ENCODE results near the gene ZNRF1. TPM values are rescaled to one million over a fixed set of nuclear protein-coding genes. Genes with fewer than 3 reads are reported as not detected.
"Not testable (repeated sequence)": the region's sequence is repeated elsewhere in the genome, so short reads cannot be mapped to it uniquely, and the experiment has no call there.

ZNRF1 gene
- total RNA-seq, 3 donors from 2014 or later: 29.9 to 42.7 (median 39.3) TPM

GRCh38 chr16:75088934-75089333, 90.1 kb downstream of the ZNRF1 start:
- H3K4me1 ChIP-seq (ENCODE audit: low read depth): peaks cover 17% of the 10 kb centered on the region
- peak in 1 of 3 donors; percentile 11 for DNase-seq
- H3K4me3 ChIP-seq: no peak overlapping the region
- intact Hi-C loops (cut with DNase I, micrococcal nuclease): no loop called here
- no peaks in the 10 kb centered on the region for H3K9me3 ChIP-seq
- ATAC-seq: no peak
- no peak for TF ChIP-seq CTCF (IDR thresholded peaks at IDR 0.05)
- no peaks in the 10 kb centered on the region for H3K36me3 ChIP-seq (ENCODE audit: low read depth)

GRCh38 chr16:75089486-75090202, 90.8 kb downstream of the ZNRF1 start:
- H3K4me1 ChIP-seq (ENCODE audit: low read depth): peaks cover 17% of the 10 kb centered on the region
- ATAC-seq (no peak), DNase-seq (no peak)
- no peak for TF ChIP-seq CTCF (IDR thresholded peaks at IDR 0.05)
- H3K9me3 ChIP-seq: no peaks in the 10 kb centered on the region
- no peak overlapping the region for H3K4me3 ChIP-seq
- intact Hi-C loops (cut with DNase I, micrococcal nuclease): no loop called here
- no peaks in the 10 kb centered on the region for H3K36me3 ChIP-seq (ENCODE audit: low read depth)

GRCh38 chr16:75090899-75091298, 92.1 kb downstream of the ZNRF1 start:
- ATAC-seq (peak; percentile 36), DNase-seq (peak in 1 of 3 donors; percentile 13)
- H3K9me3 ChIP-seq; intact Hi-C loops (cut with DNase I, micrococcal nuclease); H3K4me3 ChIP-seq; H3K36me3 ChIP-seq (ENCODE audit: low read depth): not testable (repeated sequence)
- H3K4me1 ChIP-seq (ENCODE audit: low read depth): peaks cover 17% of the 10 kb centered on the region

GRCh38 chr16:75091619-75092018, 92.8 kb downstream of the ZNRF1 start:
- peak in 1 of 3 donors; percentile 24 for DNase-seq
- H3K4me3 ChIP-seq; ATAC-seq; H3K9me3 ChIP-seq; H3K36me3 ChIP-seq (ENCODE audit: low read depth); intact Hi-C loops (cut with DNase I, micrococcal nuclease): not testable (repeated sequence)
- peaks cover 21% of the 10 kb centered on the region for H3K4me1 ChIP-seq (ENCODE audit: low read depth)

- H3K4me1 ChIP-seq (ENCODE audit: low read depth): peaks cover 18% of the 10 kb centered on the region
- TF ChIP-seq CTCF (IDR thresholded peaks at IDR 0.05): no peak
- H3K36me3 ChIP-seq (ENCODE audit: low read depth): no peaks in the 10 kb centered on the region
- intact Hi-C loops (cut with DNase I, micrococcal nuclease): no loop called here
- no peak overlapping the region for H3K4me3 ChIP-seq
- DNase-seq (peak; percentile 71 to 89 (median 80)), ATAC-seq (peak; percentile 86)
- no peaks in the 10 kb centered on the region for H3K9me3 ChIP-seq
Measured at GRCh38 chr16:75092777-75093176, 94.0 kb downstream of the ZNRF1 start.

- intact Hi-C loops (cut with DNase I, micrococcal nuclease): no loop called here
- Histone ChIP-seq H3K9me3 (no peaks in the 10 kb centered on the region), H3K4me3 (no peak overlapping the region), H3K4me1 (ENCODE audit: low read depth) (peaks cover 17% of the 10 kb centered on the region), H3K36me3 (ENCODE audit: low read depth) (no peaks in the 10 kb centered on the region)
- no peak for TF ChIP-seq CTCF (IDR thresholded peaks at IDR 0.05)
- DNase-seq: peak in 2 of 3 donors; percentile 31 to 32
- ATAC-seq: no peak
Measured at GRCh38 chr16:75093598-75094540, 95.0 kb downstream of the ZNRF1 start.
